HCT116 (cell line): ENCODE data around the gene METTL27. TPM values are rescaled to one million over a fixed set of nuclear protein-coding genes. Genes with fewer than 3 reads are reported as not detected.

Source experiments
- ATAC-seq: fragments of 200-7000 bp; cut with Tn5 transposase; 2 replicates; pipeline ENCODE4 v1.9.1; 2020; ENCODE audit warnings: mild to moderate bottlenecking, moderate library complexity
- BruUV-seq: library from RNA; stranded (reverse); fragments of 400-500 nt; replicated peaks from 2 replicates; lab custom pipeline; 2021; lab: Mats Ljungman, UMichigan
- CTCF ChIA-PET: fragments of 300-600 bp; sonication (Branson Sonifier 250); formaldehyde crosslinking; loops from one replicate; lab custom pipeline; 2021; ENCODE audit warnings: antibody characterized with exemption; lab: Charles Lee
- POLR2A ChIA-PET: fragments of 300-600, 350-600 bp; sonication (Branson Sonifier 250); formaldehyde crosslinking; loops from one replicate; lab custom pipeline; 2021; ENCODE audit warnings: antibody characterized with exemption; lab: Charles Lee
- RAD21 ChIA-PET, 2 experiments: fragments of 300-600 bp; sonication (Branson Sonifier 250); formaldehyde crosslinking; loops; one replicate each; lab custom pipeline; 2023; ENCODE audit warnings: low total read pairs in 2 of 2; ENCODE audit not compliant: uncharacterized antibody in 2 of 2, unreplicated experiment in 2 of 2, low non-redundant PET in 1 of 2; lab: Charles Lee
- DNase-seq: peaks from one replicate; pipeline ENCODE4 v3.0.0-alpha.2; 2010; ENCODE audit warnings: low read depth, low spot score
- H2AFZ ChIP-seq: fragments of 200-600 bp; shearing (Covaris generic), sonication (generic); 2 replicates; pipeline ENCODE4 v1.6.1; 2017; ENCODE audit warnings: low read depth, mixed run types, mixed read lengths, antibody characterized with exemption, low read length; ENCODE audit not compliant: poor library complexity, severe bottlenecking
- H3K27ac ChIP-seq: 2 replicates; pipeline ENCODE4 v1.5.1; 2012; ENCODE audit warnings: low read depth, low read length
- H3K27me3 ChIP-seq: fragments of 200-600 bp; sonication (generic); 2 replicates; pipeline ENCODE4 v1.6.1; 2016; ENCODE audit warnings: mixed run types, low read length, mixed read lengths; ENCODE audit not compliant: insufficient read depth
- H3K36me3 ChIP-seq, 2 experiments: fragments of 200-500 bp in 1 of 2; fragments of 200-600 bp in 1 of 2; sonication (Bioruptor generic) in 1 of 2; sonication (generic) in 1 of 2; 2 replicates each; pipeline versions ENCODE4 v1.5.1 to v1.6.1; 2014 to 2016; ENCODE audit warnings: low read length in 2 of 2, inconsistent platforms in 1 of 2, mixed read lengths in 1 of 2, mixed run types in 1 of 2; ENCODE audit not compliant: insufficient read depth in 2 of 2, control insufficient read depth in 1 of 2
- H3K4me1 ChIP-seq, 2 experiments: fragments of 200-600 bp in 1 of 2; sonication (generic) in 1 of 2; 2 replicates each; pipeline versions ENCODE4 v1.5.1 to v1.6.1; 2012 to 2017; ENCODE audit warnings: low read length in 2 of 2, inconsistent platforms in 1 of 2, mild to moderate bottlenecking in 1 of 2, mixed read lengths in 1 of 2, mixed run types in 1 of 2, moderate library complexity in 1 of 2; ENCODE audit not compliant: insufficient read depth in 2 of 2, control insufficient read depth in 1 of 2
- H3K4me2 ChIP-seq: fragments of 200-600 bp; sonication (generic); 2 replicates; pipeline ENCODE4 v1.6.1; 2017; ENCODE audit warnings: mixed run types, low read length, mixed read lengths
- H3K4me3 ChIP-seq, 2 experiments: fragments of 200-600 bp in 1 of 2; sonication (generic) in 1 of 2; replicated peaks in 1 of 2; 2 replicates each; pipeline ENCODE4 v1.5.1; 2011 to 2016; ENCODE audit warnings: low read length in 2 of 2, control low read depth in 1 of 2, low read depth in 1 of 2, mild to moderate bottlenecking in 1 of 2, mixed read lengths in 1 of 2, mixed run types in 1 of 2
- H3K79me2 ChIP-seq: fragments of 200-600 bp; sonication (generic); 2 replicates; pipeline ENCODE4 v1.6.1; 2017; ENCODE audit warnings: mild to moderate bottlenecking, mixed run types, low read length, moderate library complexity, mixed read lengths; ENCODE audit not compliant: insufficient read depth
- H3K9ac ChIP-seq: fragments of 200-600 bp; sonication (generic); 2 replicates; pipeline ENCODE4 v1.6.1; 2016; ENCODE audit warnings: low read length, mixed read lengths
- H3K9me2 ChIP-seq: fragments of 200-600 bp; sonication (generic), shearing (Covaris generic); 2 replicates; pipeline ENCODE4 v1.6.1; 2017; ENCODE audit warnings: mixed run types, mild to moderate bottlenecking, moderate library complexity; ENCODE audit not compliant: insufficient read depth
- H3K9me3 ChIP-seq, 2 experiments: fragments of 200-500 bp in 1 of 2; fragments of 200-600 bp in 1 of 2; sonication (Bioruptor generic) in 1 of 2; sonication (generic) in 1 of 2; 2 replicates each; pipeline ENCODE4 v1.6.1; 2014 to 2017; ENCODE audit warnings: low read length in 2 of 2, mixed read lengths in 2 of 2, inconsistent platforms in 1 of 2, low read depth in 1 of 2, mild to moderate bottlenecking in 1 of 2, mixed run types in 1 of 2, moderate library complexity in 1 of 2; ENCODE audit not compliant: control insufficient read depth in 1 of 2, insufficient read depth in 1 of 2
- H4K20me1 ChIP-seq: fragments of 200-600 bp; sonication (generic), shearing (Covaris generic); 2 replicates; pipeline ENCODE4 v1.6.1; 2017; ENCODE audit warnings: mixed run types, mild to moderate bottlenecking, moderate library complexity; ENCODE audit not compliant: insufficient read depth
- CBX3 ChIP-seq: IDR thresholded peaks from 2 replicates; pipeline ENCODE4 v1.6.1; 2012; ENCODE audit warnings: low read depth
- CEBPB ChIP-seq: IDR thresholded peaks from 2 replicates; pipeline ENCODE4 v1.6.1; 2012; ENCODE audit warnings: low read depth
- EGR1 ChIP-seq: IDR thresholded peaks from 2 replicates; pipeline ENCODE4 v1.6.1; 2012; ENCODE audit warnings: low read depth
- FOSL1 ChIP-seq: IDR thresholded peaks from 2 replicates; pipeline ENCODE4 v1.6.1; 2012; ENCODE audit warnings: low read depth
- JUND ChIP-seq: IDR thresholded peaks from 2 replicates; pipeline ENCODE4 v1.6.1; 2012
- POLR2A ChIP-seq: IDR thresholded peaks from 2 replicates; pipeline ENCODE4 v1.7.0; 2011; ENCODE audit warnings: borderline replicate concordance; ENCODE audit not compliant: insufficient read depth, insufficient read length; ENCODE audit errors: extremely low read depth
- POLR2AphosphoS5 ChIP-seq: IDR thresholded peaks from 2 replicates; pipeline ENCODE4 v1.6.1; 2011; ENCODE audit warnings: mild to moderate bottlenecking, low read depth, low read length, moderate library complexity
- SIN3A ChIP-seq: IDR thresholded peaks from 2 replicates; pipeline ENCODE4 v1.6.1; 2012; ENCODE audit warnings: low read depth
- SRF ChIP-seq: IDR thresholded peaks from 2 replicates; pipeline ENCODE4 v1.6.1; 2012; ENCODE audit warnings: low read depth
- ZFX ChIP-seq: fragments of 450-650 bp; IDR thresholded peaks from 2 replicates; pipeline ENCODE4 v1.6.1; 2017
- ZNF274 ChIP-seq: fragments of 200-500 bp; sonication (Bioruptor generic); IDR thresholded peaks from 2 replicates; pipeline ENCODE4 v1.6.1; 2014; ENCODE audit warnings: mild to moderate bottlenecking, low read depth, low read length, inconsistent platforms
- intact Hi-C: fragments of 100-400 bp; cut with micrococcal nuclease; formaldehyde crosslinking; loops from 2 replicates; pipeline ENCODE4 v1.10.0; 2022
- total RNA-seq: library from RNA; stranded (reverse); gene quantifications from one replicate; pipeline ENCODE4 v1.2.1, GENCODE V29; 2021; ENCODE audit not compliant: unreplicated experiment
- TF ChIP-seq, protein P1 (sequence below), 3 experiments: fragments of 200-600 bp in 1 of 3; sonication (generic) in 1 of 3; IDR thresholded peaks in 2 of 3; conservative IDR thresholded peaks in 1 of 3; 2 replicates each; pipeline ENCODE4 v1.5.1; 2012 to 2017; ENCODE audit warnings: low read depth in 2 of 3, low read length in 2 of 3, antibody characterized with exemption in 1 of 3, borderline replicate concordance in 1 of 3, control low read depth in 1 of 3, mild to moderate bottlenecking in 1 of 3, mixed read lengths in 1 of 3, mixed run types in 1 of 3, moderate library complexity in 1 of 3; ENCODE audit not compliant: insufficient read depth in 1 of 3
- TF ChIP-seq, protein P2 (sequence below): IDR thresholded peaks from 2 replicates; pipeline ENCODE4 v1.6.1; 2012
- TF ChIP-seq, protein P3 (sequence below): IDR thresholded peaks from 2 replicates; pipeline ENCODE4 v1.6.1; 2011; ENCODE audit warnings: mild to moderate bottlenecking, low read length, moderate library complexity; ENCODE audit not compliant: insufficient replicate concordance; ENCODE audit errors: extremely low read depth

METTL27 gene
- total RNA-seq, 1 experiment from 2014 or later, result 30.4 TPM

- intact Hi-C loops, result no loop called here
- no peaks in the 10 kb centered on the region for H3K36me3 ChIP-seq
- no peak within 1 kb of the TSS for H3K9ac ChIP-seq
- peaks cover 0 to 22% of the 10 kb centered on the region in 2 experiments; a peak in 3 of 4 replicates for H3K4me1 ChIP-seq
- CTCF ChIA-PET, result no interaction called here
- H3K27me3 ChIP-seq, result no peaks in the 10 kb centered on the region
- POLR2A ChIA-PET, result no interaction called here
- DNase-seq (no peak), ATAC-seq (no peak)
- H3K79me2 ChIP-seq, result no peaks in the 10 kb centered on the region
- no TSS peak for BruUV-seq
- H2AFZ ChIP-seq, result no peak within 1 kb of the TSS
- H3K9me3 ChIP-seq, result no peaks in the 10 kb centered on the region
- H3K9me2 ChIP-seq, result no peaks in the 10 kb centered on the region
- H3K27ac ChIP-seq, result no peak within 1 kb of the TSS
- H4K20me1 ChIP-seq, result no peaks in the 10 kb centered on the region
- no peak within 1 kb of the TSS for H3K4me2 ChIP-seq
- no peak within 1 kb of the TSS for H3K4me3 ChIP-seq
- RAD21 ChIA-PET, result no interaction called here
- TF ChIP-seq EGR1 (no peak), ZNF274 (no peak), ZFX (no peak), POLR2A (no peak), FOSL1 (no peak), POLR2AphosphoS5 (no peak), CBX3 (no peak), JUND (no peak), SRF (no peak), SIN3A (no peak), CEBPB (no peak)
- TF ChIP-seq, protein P1, sequence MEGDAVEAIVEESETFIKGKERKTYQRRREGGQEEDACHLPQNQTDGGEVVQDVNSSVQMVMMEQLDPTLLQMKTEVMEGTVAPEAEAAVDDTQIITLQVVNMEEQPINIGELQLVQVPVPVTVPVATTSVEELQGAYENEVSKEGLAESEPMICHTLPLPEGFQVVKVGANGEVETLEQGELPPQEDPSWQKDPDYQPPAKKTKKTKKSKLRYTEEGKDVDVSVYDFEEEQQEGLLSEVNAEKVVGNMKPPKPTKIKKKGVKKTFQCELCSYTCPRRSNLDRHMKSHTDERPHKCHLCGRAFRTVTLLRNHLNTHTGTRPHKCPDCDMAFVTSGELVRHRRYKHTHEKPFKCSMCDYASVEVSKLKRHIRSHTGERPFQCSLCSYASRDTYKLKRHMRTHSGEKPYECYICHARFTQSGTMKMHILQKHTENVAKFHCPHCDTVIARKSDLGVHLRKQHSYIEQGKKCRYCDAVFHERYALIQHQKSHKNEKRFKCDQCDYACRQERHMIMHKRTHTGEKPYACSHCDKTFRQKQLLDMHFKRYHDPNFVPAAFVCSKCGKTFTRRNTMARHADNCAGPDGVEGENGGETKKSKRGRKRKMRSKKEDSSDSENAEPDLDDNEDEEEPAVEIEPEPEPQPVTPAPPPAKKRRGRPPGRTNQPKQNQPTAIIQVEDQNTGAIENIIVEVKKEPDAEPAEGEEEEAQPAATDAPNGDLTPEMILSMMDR (IDR thresholded peaks at IDR 0.05 in 2 of 3, conservative IDR thresholded peaks at IDR 0.05 in 1 of 3; ENCODE audit: borderline replicate concordance in 1 of 3, insufficient read depth in 1 of 3, low read depth in 2 of 3, low read length in 2 of 3), result no peak
- TF ChIP-seq, protein P2, sequence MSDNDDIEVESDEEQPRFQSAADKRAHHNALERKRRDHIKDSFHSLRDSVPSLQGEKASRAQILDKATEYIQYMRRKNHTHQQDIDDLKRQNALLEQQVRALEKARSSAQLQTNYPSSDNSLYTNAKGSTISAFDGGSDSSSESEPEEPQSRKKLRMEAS, result no peak
- TF ChIP-seq, protein P3, sequence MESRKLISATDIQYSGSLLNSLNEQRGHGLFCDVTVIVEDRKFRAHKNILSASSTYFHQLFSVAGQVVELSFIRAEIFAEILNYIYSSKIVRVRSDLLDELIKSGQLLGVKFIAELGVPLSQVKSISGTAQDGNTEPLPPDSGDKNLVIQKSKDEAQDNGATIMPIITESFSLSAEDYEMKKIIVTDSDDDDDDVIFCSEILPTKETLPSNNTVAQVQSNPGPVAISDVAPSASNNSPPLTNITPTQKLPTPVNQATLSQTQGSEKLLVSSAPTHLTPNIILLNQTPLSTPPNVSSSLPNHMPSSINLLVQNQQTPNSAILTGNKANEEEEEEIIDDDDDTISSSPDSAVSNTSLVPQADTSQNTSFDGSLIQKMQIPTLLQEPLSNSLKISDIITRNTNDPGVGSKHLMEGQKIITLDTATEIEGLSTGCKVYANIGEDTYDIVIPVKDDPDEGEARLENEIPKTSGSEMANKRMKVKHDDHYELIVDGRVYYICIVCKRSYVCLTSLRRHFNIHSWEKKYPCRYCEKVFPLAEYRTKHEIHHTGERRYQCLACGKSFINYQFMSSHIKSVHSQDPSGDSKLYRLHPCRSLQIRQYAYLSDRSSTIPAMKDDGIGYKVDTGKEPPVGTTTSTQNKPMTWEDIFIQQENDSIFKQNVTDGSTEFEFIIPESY, result no peak
Measured at GRCh38 chr7:73860859-73861258, 18.5 kb upstream of the METTL27 start, which contains the start of gene TMEM270. Gene TMEM270, plus strand, starts transcription at chr7:73861159. Its CDS starts 36 bp downstream, at chr7:73861195.
